HepG2 (cell line): ENCODE results near the gene BCL2L13. TPM values are rescaled to one million over a fixed set of nuclear protein-coding genes. Genes with fewer than 3 reads are reported as not detected.
A peak's percentile ranks its signal among the peaks of the same experiment; 100 is the strongest.
"Not testable (repeated sequence)": the region's sequence is repeated elsewhere in the genome, so short reads cannot be mapped to it uniquely, and the experiment has no call there.

Experiments
- ATAC-seq: fragments of 200-7000 bp; cut with Tn5 transposase; 3 replicates; pipeline ENCODE4 v1.9.1; 2020; ENCODE audit warnings: mild to moderate bottlenecking, moderate library complexity
- BruUV-seq: library from RNA; stranded (reverse); fragments of 400-500 nt; replicated peaks from 2 replicates; lab custom pipeline; 2021; lab: Mats Ljungman, UMichigan
- CTCF ChIA-PET: fragments of 300-600 bp; formaldehyde crosslinking; extraction: SDS; loops from one replicate; lab custom pipeline; 2021; ENCODE audit warnings: low total read pairs, inconsistent platforms, low intra/inter-chr PET ratio; lab: Yijun Ruan, JAX
- POLR2A ChIA-PET: fragments of 350-600 bp; sonication (Branson Sonifier 250); formaldehyde crosslinking; loops from one replicate; lab custom pipeline; 2020; ENCODE audit warnings: antibody characterized with exemption, inconsistent platforms; lab: Yijun Ruan, JAX
- DNase-seq: peaks from one replicate; pipeline ENCODE4 v3.0.0-alpha.2; 2015; ENCODE audit warnings: low spot score
- FAIRE-seq: peaks from 3 replicates; lab custom pipeline; 2011; peaks lifted over from hg19 to GRCh38; lab: Jason Lieb, UNC
- H2AFZ ChIP-seq: one replicate; pipeline ENCODE4 v1.6.1; 2011; ENCODE audit warnings: low read length, inconsistent platforms
- H3K27ac ChIP-seq: fragments of 300-600 bp; 3 replicates; pipeline ENCODE4 v1.8.0; 2011; ENCODE audit warnings: mixed run types, mild to moderate bottlenecking, mixed read lengths, low read length, inconsistent platforms; ENCODE audit not compliant: insufficient read depth; ENCODE audit errors: extremely low read length
- H3K27me3 ChIP-seq, 2 experiments: fragments of 200-600 bp in 1 of 2; 2 replicates in 1 of 2; 3 replicates in 1 of 2; pipeline versions ENCODE4 v1.6.0 to v1.8.0; 2011; ENCODE audit warnings: low read length in 2 of 2, mild to moderate bottlenecking in 2 of 2, moderate library complexity in 2 of 2, inconsistent platforms in 1 of 2; ENCODE audit not compliant: insufficient read depth in 2 of 2, control insufficient read depth in 1 of 2
- H3K36me3 ChIP-seq, 2 experiments: fragments of 200-600 bp in 1 of 2; replicated peaks in 1 of 2; 2 replicates in 1 of 2; 3 replicates in 1 of 2; pipeline versions ENCODE4 v1.5.1 to v1.8.0; 2011; ENCODE audit warnings: low read length in 2 of 2, inconsistent platforms in 1 of 2; ENCODE audit not compliant: insufficient read depth in 2 of 2, control insufficient read depth in 1 of 2
- H3K4me1 ChIP-seq: 2 replicates; pipeline ENCODE4 v1.5.1; 2012; ENCODE audit warnings: low read length, inconsistent platforms; ENCODE audit not compliant: insufficient read depth
- H3K4me2 ChIP-seq: 2 replicates; pipeline ENCODE4 v1.6.0; 2011; ENCODE audit warnings: low read depth, low read length, inconsistent platforms
- H3K4me3 ChIP-seq, 3 experiments: fragments of 200-600 bp in 1 of 3; sonication (generic), shearing (Covaris generic) in 1 of 3; replicated peaks in 1 of 3; 2 replicates each; pipeline ENCODE4 v1.5.1; 2011 to 2016; ENCODE audit warnings: low read length in 3 of 3, inconsistent platforms in 2 of 3, low read depth in 2 of 3, mild to moderate bottlenecking in 2 of 3, control low read depth in 1 of 3, mixed read lengths in 1 of 3; ENCODE audit not compliant: insufficient read depth in 1 of 3
- H3K79me2 ChIP-seq: one replicate; pipeline ENCODE4 v1.6.1; 2011; ENCODE audit warnings: low read length, inconsistent platforms; ENCODE audit not compliant: insufficient read depth
- H3K9ac ChIP-seq: 2 replicates; pipeline ENCODE4 v1.6.0; 2011; ENCODE audit warnings: mild to moderate bottlenecking, low read depth, low read length, inconsistent platforms; ENCODE audit not compliant: insufficient read depth
- H3K9me3 ChIP-seq: 2 replicates; pipeline ENCODE4 v1.5.1; 2012; ENCODE audit warnings: mild to moderate bottlenecking, low read length
- H4K20me1 ChIP-seq: 2 replicates; pipeline ENCODE4 v1.6.0; 2011; ENCODE audit warnings: inconsistent platforms, mild to moderate bottlenecking, low read length, moderate library complexity; ENCODE audit not compliant: insufficient read depth
- ATF3 ChIP-seq: sonication (generic); formaldehyde crosslinking; IDR thresholded peaks from 2 replicates; pipeline ENCODE4 v1.4.0; 2020; ENCODE audit warnings: missing genetic modification reagents
- CEBPB ChIP-seq: IDR thresholded peaks from 2 replicates; pipeline ENCODE4 v1.6.1; 2011; ENCODE audit warnings: low read depth, low read length, improper control_type of control experiment, borderline replicate concordance
- FOSL2 ChIP-seq: sonication (generic); formaldehyde crosslinking; IDR thresholded peaks from 2 replicates; pipeline ENCODE4 v1.4.0; 2020; ENCODE audit warnings: missing genetic modification reagents
- FOXA3 ChIP-seq: IDR thresholded peaks from 2 replicates; pipeline ENCODE4 v1.6.1; 2016; ENCODE audit warnings: missing genetic modification reagents, missing compliant biosample characterization
- GMEB2 ChIP-seq: IDR thresholded peaks from 2 replicates; pipeline ENCODE4 v1.6.1; 2016; ENCODE audit warnings: missing biosample characterization, missing genetic modification reagents, low read depth
- HNF4A ChIP-seq: sonication (generic); formaldehyde crosslinking; IDR thresholded peaks from 2 replicates; pipeline ENCODE4 v1.4.0; 2020; ENCODE audit warnings: missing genetic modification reagents
- HNF4G ChIP-seq, 2 experiments: sonication (generic) in 1 of 2; formaldehyde crosslinking in 1 of 2; IDR thresholded peaks; 2 replicates each; pipeline versions ENCODE4 v1.4.0 to v1.6.1; 2011 to 2020; ENCODE audit warnings: borderline replicate concordance in 2 of 2, low read depth in 2 of 2, mild to moderate bottlenecking in 2 of 2, low read length in 1 of 2, missing genetic modification reagents in 1 of 2, moderate library complexity in 1 of 2
- KAT7 ChIP-seq: IDR thresholded peaks from 2 replicates; pipeline ENCODE4 v1.6.1; 2018; ENCODE audit warnings: borderline replicate concordance, missing compliant biosample characterization
- KLF9 ChIP-seq: IDR thresholded peaks from 2 replicates; pipeline ENCODE4 v1.6.1; 2016; ENCODE audit warnings: low read depth
- NFATC3 ChIP-seq: sonication (generic); formaldehyde crosslinking; IDR thresholded peaks from 2 replicates; pipeline ENCODE4 v1.5.1; 2020; ENCODE audit warnings: mild to moderate bottlenecking, missing genetic modification reagents
- PBX2 ChIP-seq: IDR thresholded peaks from 2 replicates; pipeline ENCODE4 v1.6.1; 2016; ENCODE audit warnings: control low read depth
- PTBP1 ChIP-seq: fragments of 200-400 bp; formaldehyde crosslinking; IDR thresholded peaks from 2 replicates; pipeline ENCODE4 v1.6.1; 2018; ENCODE audit warnings: low read length, low read depth; ENCODE audit not compliant: poor library complexity, severe bottlenecking
- RBFOX2 ChIP-seq: fragments of 200-400 bp; formaldehyde crosslinking; IDR thresholded peaks from 2 replicates; pipeline ENCODE4 v1.6.1; 2017; ENCODE audit warnings: low read depth, mild to moderate bottlenecking, low read length
- RBM39 ChIP-seq: fragments of 200-400 bp; formaldehyde crosslinking; IDR thresholded peaks from one replicate; pipeline ENCODE4 v1.6.1; 2018; ENCODE audit warnings: antibody characterized with exemption, mild to moderate bottlenecking, low read depth, low read length; ENCODE audit not compliant: poor library complexity, severe bottlenecking
- RXRB ChIP-seq: IDR thresholded peaks from 2 replicates; pipeline ENCODE4 v1.6.1; 2016; ENCODE audit warnings: borderline replicate concordance, missing genetic modification reagents, missing compliant biosample characterization
- TCF7 ChIP-seq: sonication (generic); IDR thresholded peaks from 2 replicates; pipeline ENCODE4 v1.6.1; 2016; ENCODE audit warnings: antibody characterized with exemption, low read depth
- YEATS4 ChIP-seq: sonication (generic); formaldehyde crosslinking; IDR thresholded peaks from 2 replicates; pipeline ENCODE4 v1.4.0; 2020; ENCODE audit warnings: missing genetic modification reagents, borderline replicate concordance
- ZNF280B ChIP-seq: sonication (generic); formaldehyde crosslinking; IDR thresholded peaks from 2 replicates; pipeline ENCODE4 v1.5.0; 2020; ENCODE audit warnings: missing genetic modification reagents, mild to moderate bottlenecking, borderline replicate concordance
- ZNF558 ChIP-seq: sonication (generic); formaldehyde crosslinking; IDR thresholded peaks from 2 replicates; pipeline ENCODE4 v1.9.0; 2022; ENCODE audit warnings: mild to moderate bottlenecking, missing genetic modification reagents, borderline replicate concordance
- ZNF619 ChIP-seq: sonication (generic); formaldehyde crosslinking; IDR thresholded peaks from 2 replicates; pipeline ENCODE4 v1.4.0; 2020; ENCODE audit warnings: mild to moderate bottlenecking, missing genetic modification reagents
- WGBS: methylation state at CpG from one replicate; pipeline ENCODE4 v1.1.6; 2017; ENCODE audit warnings: low lambda C conversion rate; 5-methylcytosine and 5-hydroxymethylcytosine counted together
- in situ Hi-C: cut with HindIII; loops from 2 replicates; pipeline ENCODE4 v1.10.0; 2017; ENCODE audit warnings: low pct_unique_long_range_greater_than_20kb; ENCODE audit not compliant: extremely low pct_ligation_motif_present
- intact Hi-C: fragments of 100-400 bp; cut with micrococcal nuclease; formaldehyde crosslinking; loops from one replicate; pipeline ENCODE4 v1.10.0; 2022; ENCODE audit not compliant: unreplicated experiment
- polyA plus RNA-seq, 8 experiments: library from polyadenylated mRNA; depleted of rRNA in 3 of 8; stranded (reverse) in 7 of 8; unstranded in 1 of 8; fragments of >200 nt; fragmentation: Illumina TruSeq in 4 of 8; extraction: Trizol in 4 of 8; gene quantifications; 2 replicates each; pipeline versions ENCODE4 v1.2.1 to v1.2.3, GENCODE V29; 2011 to 2016; ENCODE audit warnings: low read depth in 4 of 8, missing spikeins in 1 of 8, mixed read lengths in 1 of 8; ENCODE audit not compliant: insufficient read depth in 1 of 8
- total RNA-seq, 5 experiments: library from RNA; depleted of rRNA; stranded (reverse); fragments of >200 nt; fragmentation: Illumina TruSeq; extraction: Trizol; gene quantifications; 2 replicates each; pipeline ENCODE4 v1.2.3, GENCODE V29; 2016; ENCODE audit warnings: low read depth in 1 of 5

Gene BCL2L13
- total and polyA plus RNA-seq, 2 of the 13 experiments (the other 11 are each of a cell fraction or from before 2014, with no cell fraction given) = 13.5 to 14.6 TPM

GRCh38 chr22:17761138-17761488 is 122.6 kb downstream of the BCL2L13 start (continued):
- TF ChIP-seq RBFOX2 (no peak), HNF4A (CRISPR knock-in tag) (peak; percentile 50; the same call in 1 of the 2 replicates), ATF3 (no peak), FOXA3 (CRISPR knock-in tag) (peak; percentile 59; the same call in 1 of the 2 replicates), PBX2 (CRISPR knock-in tag) (no peak), ZNF280B (CRISPR knock-in tag) (no peak), PTBP1 (no peak), KLF9 (CRISPR knock-in tag) (no peak), RBM39 (no peak), TCF7 (peak; percentile 41), CEBPB (peak; percentile 36; the same call in 1 of the 2 replicates), YEATS4 (CRISPR knock-in tag) (peak; percentile 40; the same call in 1 of the 2 replicates), NFATC3 (no peak), GMEB2 (CRISPR knock-in tag) (no peak), RXRB (CRISPR knock-in tag) (no peak), KAT7 (CRISPR knock-in tag) (no peak), FOSL2 (CRISPR knock-in tag) (no peak), ZNF558 (CRISPR knock-in tag) (no peak), HNF4G (IDR thresholded peaks at IDR 0.05; ENCODE audit: borderline replicate concordance, low read depth, low read length) (peak; percentile 40; the same call in 1 of the 2 replicates), HNF4G (CRISPR knock-in tag; IDR thresholded peaks at IDR 0.05; ENCODE audit: borderline replicate concordance, low read depth) (no peak), ZNF619 (CRISPR knock-in tag) (no peak)

GRCh38 chr22:17763442-17763841 is 124.9 kb downstream of the BCL2L13 start:
- H3K9me3 ChIP-seq, ATAC-seq, BruUV-seq, H3K36me3 ChIP-seq, H3K27me3 ChIP-seq, H3K9ac ChIP-seq, intact Hi-C loops, FAIRE-seq, CTCF ChIA-PET, DNase-seq, H3K27ac ChIP-seq, in situ Hi-C loops, H2AFZ ChIP-seq, H3K4me3 ChIP-seq, H4K20me1 ChIP-seq, H3K4me2 ChIP-seq: not testable (repeated sequence)
- peaks cover 38% of the 10 kb centered on the region for H3K79me2 ChIP-seq
- 95% methylated on average over 10 of the region's 10 CpGs for WGBS
- POLR2A ChIA-PET = interaction anchor here (4.2 kb wide), 1 partner anchor 10 kb away, joined by 19 read pairs; the partner anchor contains the start of gene BID
- H3K4me1 ChIP-seq = peaks cover 61% of the 10 kb centered on the region
